ENCODE measurements around the gene TMEM234.

TMEM234 gene

DNA sequence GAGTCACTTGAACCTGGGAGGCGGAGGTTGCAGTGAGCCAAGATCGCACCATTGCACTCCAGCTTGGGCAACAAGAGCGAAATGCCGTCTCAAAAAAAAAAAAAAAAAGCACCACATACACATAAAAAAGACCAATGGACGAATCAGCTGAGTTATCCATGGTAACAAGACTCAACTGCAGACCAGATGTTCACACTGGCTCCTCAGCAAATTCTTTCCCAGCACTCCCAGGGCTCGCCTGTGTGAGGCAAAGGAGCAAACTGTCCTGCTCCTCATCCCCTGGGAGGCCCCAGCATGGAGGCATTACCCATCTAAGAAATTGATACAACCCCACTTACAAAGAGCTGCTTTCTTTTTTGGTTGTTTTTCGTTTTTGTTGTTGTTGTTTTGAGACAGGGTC lies 3.1 kb downstream of the TMEM234 start:
- DNase-seq = no peak
- H3K27me3 ChIP-seq (replicated peaks; ENCODE audit: control insufficient read depth, insufficient read depth, low read length, poor library complexity, severe bottlenecking) = no peaks in the 10 kb centered on the region
- H3K4me1 ChIP-seq (ENCODE audit: control insufficient read depth, insufficient read depth, low read length, poor library complexity, severe bottlenecking) = peaks cover 31% of the 10 kb centered on the region
- H3K9me3 ChIP-seq (ENCODE audit: control insufficient read depth, low read length) = no peaks in the 10 kb centered on the region
- no peak overlapping the region for H3K27ac ChIP-seq (ENCODE audit: insufficient read depth, low read length, poor library complexity, severe bottlenecking)
- H3K36me3 ChIP-seq (ENCODE audit: control insufficient read depth, insufficient read depth, low read length) = peaks cover 12% of the 10 kb centered on the region
- H3K4me3 ChIP-seq (ENCODE audit: insufficient read depth, low read depth, low read length, poor library complexity, severe bottlenecking) = no peak overlapping the region

- Histone ChIP-seq H3K4me1 (ENCODE audit: control insufficient read depth, insufficient read depth, low read length, poor library complexity, severe bottlenecking) (peaks cover 19% of the 10 kb centered on the region), H3K27ac (ENCODE audit: insufficient read depth, low read length, poor library complexity, severe bottlenecking) (no peak overlapping the region), H3K27me3 (replicated peaks; ENCODE audit: control insufficient read depth, insufficient read depth, low read length, poor library complexity, severe bottlenecking) (no peaks in the 10 kb centered on the region), H3K9me3 (ENCODE audit: control insufficient read depth, low read length) (no peaks in the 10 kb centered on the region), H3K4me3 (ENCODE audit: insufficient read depth, low read depth, low read length, poor library complexity, severe bottlenecking) (no peak overlapping the region), H3K36me3 (ENCODE audit: control insufficient read depth, insufficient read depth, low read length) (peaks cover 12% of the 10 kb centered on the region)
- no peak for DNase-seq
Observed at GRCh38 chr1:32216566-32216965, 5.6 kb downstream of the TMEM234 start.

DNA sequence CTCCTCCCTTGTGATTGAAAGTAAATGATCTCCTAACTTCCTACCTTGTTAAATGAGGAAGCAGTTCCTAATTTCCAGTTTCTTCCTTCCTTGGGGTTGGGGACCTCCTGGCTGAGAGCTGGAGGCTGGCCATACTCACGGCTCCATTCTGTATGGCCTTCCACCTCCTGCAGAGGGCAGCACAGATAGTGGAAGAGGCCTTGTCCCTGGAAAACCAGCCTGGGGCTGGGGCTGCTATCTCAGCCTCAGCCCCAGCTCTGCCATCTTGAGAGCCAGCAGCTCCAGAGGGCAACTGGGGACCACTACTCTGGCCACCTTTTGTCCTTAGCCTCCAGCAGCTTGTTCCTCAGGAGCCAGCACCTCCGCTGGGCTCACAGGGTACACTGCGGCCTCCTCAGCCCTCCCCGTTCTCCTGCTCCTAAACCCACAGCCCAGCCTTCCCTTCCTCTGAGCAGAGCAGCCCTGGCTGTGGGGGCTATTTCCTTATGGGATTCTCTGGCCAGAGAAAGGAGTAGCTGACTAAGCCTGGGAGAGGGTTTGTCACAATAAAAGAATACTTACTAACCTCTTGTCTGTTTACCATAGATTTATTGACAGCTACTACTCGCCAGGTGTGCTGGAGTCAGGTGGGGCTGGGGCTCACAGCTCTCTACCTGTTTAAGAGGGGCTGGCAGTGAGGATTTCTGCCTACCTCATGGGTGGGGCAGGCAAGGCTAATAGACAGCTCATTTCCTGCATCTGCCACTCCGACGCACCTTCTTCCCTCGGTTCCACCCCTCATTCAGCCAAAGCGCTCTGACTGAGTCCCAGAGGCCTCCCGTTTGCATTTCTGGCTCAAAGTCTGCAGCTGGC lies 6.3 kb downstream of the TMEM234 start:
- Histone ChIP-seq H3K27ac (ENCODE audit: insufficient read depth, low read length, poor library complexity, severe bottlenecking) (peak overlapping the region; percentile 6), H3K9me3 (ENCODE audit: control insufficient read depth, low read length) (no peaks in the 10 kb centered on the region), H3K4me1 (ENCODE audit: control insufficient read depth, insufficient read depth, low read length, poor library complexity, severe bottlenecking) (peaks cover 13% of the 10 kb centered on the region), H3K4me3 (ENCODE audit: insufficient read depth, low read depth, low read length, poor library complexity, severe bottlenecking) (no peak overlapping the region), H3K27me3 (replicated peaks; ENCODE audit: control insufficient read depth, insufficient read depth, low read length, poor library complexity, severe bottlenecking) (no peaks in the 10 kb centered on the region), H3K36me3 (ENCODE audit: control insufficient read depth, insufficient read depth, low read length) (peaks cover 12% of the 10 kb centered on the region)
- peak; percentile 21 to 40 (median 29) for DNase-seq

DNA sequence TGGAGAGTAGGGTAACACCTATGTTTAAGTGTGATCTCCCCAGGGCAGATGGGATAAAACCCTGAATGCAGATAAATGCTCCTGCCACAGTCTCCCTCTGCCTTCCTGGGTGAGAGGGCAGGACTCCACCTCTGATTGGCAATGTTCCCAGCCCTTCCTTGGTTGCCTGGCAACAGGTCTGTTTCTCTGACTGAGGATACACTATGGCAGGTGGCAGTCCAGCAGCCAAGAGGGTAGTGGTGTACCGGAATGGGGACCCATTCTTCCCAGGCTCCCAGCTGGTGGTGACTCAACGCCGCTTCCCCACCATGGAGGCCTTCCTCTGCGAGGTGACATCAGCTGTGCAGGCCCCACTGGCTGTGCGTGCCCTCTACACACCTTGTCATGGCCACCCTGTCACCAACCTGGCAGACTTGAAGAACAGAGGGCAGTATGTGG lies 13.2 kb downstream of the TMEM234 start, which contains the start of gene DCDC2B:
TSS of gene DCDC2B (plus strand) at position 199 of the 438 bp plus-strand sequence. CDS start at position 204, 5 bp downstream.
- no peak for DNase-seq
- H3K36me3 ChIP-seq (ENCODE audit: control insufficient read depth, insufficient read depth, low read length) = no peaks in the 10 kb centered on the region
- no peaks in the 10 kb centered on the region for H3K9me3 ChIP-seq (ENCODE audit: control insufficient read depth, low read length)
- H3K4me1 ChIP-seq (ENCODE audit: control insufficient read depth, insufficient read depth, low read length, poor library complexity, severe bottlenecking) = peaks cover 14% of the 10 kb centered on the region
- H3K27ac ChIP-seq (ENCODE audit: insufficient read depth, low read length, poor library complexity, severe bottlenecking) = no peak within 1 kb of the TSS
- no peaks in the 10 kb centered on the region for H3K27me3 ChIP-seq (replicated peaks; ENCODE audit: control insufficient read depth, insufficient read depth, low read length, poor library complexity, severe bottlenecking)
- H3K4me3 ChIP-seq (ENCODE audit: insufficient read depth, low read depth, low read length, poor library complexity, severe bottlenecking) = no peak within 1 kb of the TSS

- DNase-seq = no peak
- Histone ChIP-seq H3K4me3 (ENCODE audit: insufficient read depth, low read depth, low read length, poor library complexity, severe bottlenecking) (no peak overlapping the region), H3K27me3 (replicated peaks; ENCODE audit: control insufficient read depth, insufficient read depth, low read length, poor library complexity, severe bottlenecking) (no peaks in the 10 kb centered on the region), H3K4me1 (ENCODE audit: control insufficient read depth, insufficient read depth, low read length, poor library complexity, severe bottlenecking) (peaks cover 14% of the 10 kb centered on the region), H3K36me3 (ENCODE audit: control insufficient read depth, insufficient read depth, low read length) (no peaks in the 10 kb centered on the region), H3K27ac (ENCODE audit: insufficient read depth, low read length, poor library complexity, severe bottlenecking) (no peak overlapping the region), H3K9me3 (ENCODE audit: control insufficient read depth, low read length) (no peaks in the 10 kb centered on the region)
Observed at GRCh38 chr1:32208469-32208868, 13.7 kb downstream of the TMEM234 start.

DNA sequence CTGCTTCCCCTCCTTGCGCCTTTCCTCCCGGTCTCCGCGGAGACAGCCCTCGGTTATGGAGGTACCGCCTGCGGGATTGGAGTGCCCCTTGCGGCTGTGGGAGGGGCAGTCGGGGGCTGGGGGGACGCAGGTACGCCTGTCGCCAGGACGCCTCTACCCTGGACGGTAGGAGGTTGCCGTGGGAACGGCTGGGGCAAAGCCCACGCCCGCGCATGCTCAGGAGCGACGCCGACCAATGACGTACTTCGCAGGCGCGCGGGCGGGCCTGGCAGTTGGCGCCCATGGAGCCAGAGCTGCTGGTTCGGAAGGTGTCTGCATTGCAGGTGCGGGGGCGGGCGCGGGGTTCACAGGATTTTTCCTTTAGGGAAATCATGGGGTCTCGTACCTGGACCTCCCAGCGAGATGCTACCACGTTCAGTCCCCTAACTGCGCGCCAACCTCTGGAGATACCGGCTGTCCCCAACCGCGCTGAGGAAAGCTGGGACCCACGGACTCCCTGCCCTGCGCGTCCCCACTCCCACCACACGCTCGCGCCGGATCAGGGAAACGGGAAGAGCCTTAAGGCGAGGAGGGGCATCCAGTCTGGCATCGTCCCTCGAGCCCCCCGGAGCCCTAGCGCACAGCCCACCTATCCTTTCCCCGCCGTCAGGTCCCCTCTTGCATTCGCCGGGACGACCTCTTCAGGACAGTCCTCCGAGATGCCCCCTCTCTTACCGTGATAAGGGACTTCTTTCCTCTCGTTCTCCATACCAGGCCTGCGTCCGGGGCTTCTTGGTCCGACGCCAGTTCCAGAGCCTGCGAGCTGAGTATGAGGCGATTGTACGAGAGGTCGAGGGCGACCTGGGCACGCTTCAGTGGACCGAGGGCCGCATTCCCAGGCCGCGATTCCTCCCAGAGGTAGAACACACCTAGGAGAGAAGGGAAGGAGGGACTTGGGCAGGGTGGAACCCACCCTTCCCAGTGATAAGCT lies 16.5 kb downstream of the TMEM234 start, which contains the start of gene IQCC:
TSS of gene IQCC (plus strand) at position 271 of the 970 bp plus-strand sequence. CDS start at position 282, 11 bp downstream.
- peak within 1 kb of the TSS; percentile 74 for H3K4me3 ChIP-seq (ENCODE audit: insufficient read depth, low read depth, low read length, poor library complexity, severe bottlenecking)
- H3K36me3 ChIP-seq (ENCODE audit: control insufficient read depth, insufficient read depth, low read length) = no peaks in the 10 kb centered on the region
- H3K27ac ChIP-seq (ENCODE audit: insufficient read depth, low read length, poor library complexity, severe bottlenecking) = peak within 1 kb of the TSS; percentile 75
- no peaks in the 10 kb centered on the region for H3K9me3 ChIP-seq (ENCODE audit: control insufficient read depth, low read length)
- peaks cover 24% of the 10 kb centered on the region for H3K4me1 ChIP-seq (ENCODE audit: control insufficient read depth, insufficient read depth, low read length, poor library complexity, severe bottlenecking)
- H3K27me3 ChIP-seq (replicated peaks; ENCODE audit: control insufficient read depth, insufficient read depth, low read length, poor library complexity, severe bottlenecking) = no peaks in the 10 kb centered on the region
- peak; percentile 73 to 83 (median 77) for DNase-seq

GRCh38 chr1:32204943-32205361 lies 17.2 kb downstream of the TMEM234 start:
- Histone ChIP-seq H3K36me3 (ENCODE audit: control insufficient read depth, insufficient read depth, low read length) (no peaks in the 10 kb centered on the region), H3K4me1 (ENCODE audit: control insufficient read depth, insufficient read depth, low read length, poor library complexity, severe bottlenecking) (peaks cover 27% of the 10 kb centered on the region), H3K4me3 (ENCODE audit: insufficient read depth, low read depth, low read length, poor library complexity, severe bottlenecking) (peak overlapping the region; percentile 74), H3K27ac (ENCODE audit: insufficient read depth, low read length, poor library complexity, severe bottlenecking) (peak overlapping the region; percentile 75), H3K9me3 (ENCODE audit: control insufficient read depth, low read length) (no peaks in the 10 kb centered on the region), H3K27me3 (replicated peaks; ENCODE audit: control insufficient read depth, insufficient read depth, low read length, poor library complexity, severe bottlenecking) (no peaks in the 10 kb centered on the region)
- DNase-seq = no peak

GRCh38 chr1:32201011-32201855 lies 20.9 kb downstream of the TMEM234 start:
- peak; percentile 67 to 74 (median 69) for DNase-seq
- H3K36me3 ChIP-seq (ENCODE audit: control insufficient read depth, insufficient read depth, low read length) = peaks cover 6% of the 10 kb centered on the region
- H3K4me3 ChIP-seq (ENCODE audit: insufficient read depth, low read depth, low read length, poor library complexity, severe bottlenecking) = peak overlapping the region; percentile 67
- H3K27ac ChIP-seq (ENCODE audit: insufficient read depth, low read length, poor library complexity, severe bottlenecking) = peak overlapping the region; percentile 93
- no peaks in the 10 kb centered on the region for H3K9me3 ChIP-seq (ENCODE audit: control insufficient read depth, low read length)
- H3K27me3 ChIP-seq (replicated peaks; ENCODE audit: control insufficient read depth, insufficient read depth, low read length, poor library complexity, severe bottlenecking) = no peaks in the 10 kb centered on the region
- H3K4me1 ChIP-seq (ENCODE audit: control insufficient read depth, insufficient read depth, low read length, poor library complexity, severe bottlenecking) = peaks cover 42% of the 10 kb centered on the region

All from effector memory CD4-positive, alpha-beta T cell (primary cell).